Lung microvascular endothelial cell (primary cell): ENCODE results near the gene TMC4. TPM values are rescaled to one million over a fixed set of nuclear protein-coding genes. Genes with fewer than 3 reads are reported as not detected.
"Not testable (repeated sequence)": the region's sequence is repeated elsewhere in the genome, so short reads cannot be mapped to it uniquely, and the experiment has no call there.

Experiments
- DNase-seq, 2 donors: peaks; one replicate each; pipeline versions ENCODE4 v3.0.0 to v3.0.0-alpha.2; 2010; ENCODE audit warnings: low read depth in 2 of 2
- total RNA-seq: library from RNA; depleted of rRNA; stranded (reverse); fragments of >200 nt; gene quantifications from 2 replicates; pipeline ENCODE4 v1.2.1, GENCODE V29; 2014

The TMC4 gene
- 0.22 TPM in 1 of 2 replicates, not detected in the other for total RNA-seq

- DNase-seq, result no peak
Observed at GRCh38 chr19:54172471-54173358, at the start of gene TMC4. Gene TMC4 (minus strand): TSS chr19:54173160. CDS start chr19:54173117, 43 bp downstream.

GRCh38 chr19:54221947-54222346 lies 49.0 kb upstream of the TMC4 start:
- DNase-seq, result not testable (repeated sequence)

- not testable (repeated sequence) for DNase-seq
Observed at GRCh38 chr19:54219702-54220101, 46.7 kb upstream of the TMC4 start.

- no peak for DNase-seq
Observed at GRCh38 chr19:54218960-54219661, 46.2 kb upstream of the TMC4 start.

- DNase-seq, result no peak
Observed at GRCh38 chr19:54218259-54218658, 45.3 kb upstream of the TMC4 start.

GRCh38 chr19:54217517-54218247 lies 44.7 kb upstream of the TMC4 start:
- not testable (repeated sequence) for DNase-seq

- DNase-seq, result no peak
Observed at GRCh38 chr19:54216869-54217268, 43.9 kb upstream of the TMC4 start.

GRCh38 chr19:54214734-54215133 lies 41.8 kb upstream of the TMC4 start:
- not testable (repeated sequence) for DNase-seq

- not testable (repeated sequence) for DNase-seq
Observed at GRCh38 chr19:54214217-54214616, 41.3 kb upstream of the TMC4 start.

GRCh38 chr19:54211235-54211634 lies 38.3 kb upstream of the TMC4 start:
- DNase-seq, result no peak

GRCh38 chr19:54209811-54210494 lies 37.0 kb upstream of the TMC4 start:
- DNase-seq, result peak; percentile 76 to 95

GRCh38 chr19:54209058-54209810 lies 36.3 kb upstream of the TMC4 start:
- DNase-seq, result no peak

GRCh38 chr19:54208784-54209057 lies 35.8 kb upstream of the TMC4 start:
- DNase-seq, result no peak

- peak; percentile 31 to 44 for DNase-seq
Observed at GRCh38 chr19:54207983-54208783, 35.2 kb upstream of the TMC4 start.

GRCh38 chr19:54207676-54207982 lies 34.7 kb upstream of the TMC4 start:
- no peak for DNase-seq

GRCh38 chr19:54207193-54207592 lies 34.2 kb upstream of the TMC4 start:
- not testable (repeated sequence) for DNase-seq

GRCh38 chr19:54206831-54207177 lies 33.8 kb upstream of the TMC4 start:
- no peak for DNase-seq

- no peak for DNase-seq
Observed at GRCh38 chr19:54206030-54206830, 33.3 kb upstream of the TMC4 start.

- no peak for DNase-seq
Observed at GRCh38 chr19:54204767-54205468, 32.0 kb upstream of the TMC4 start.
